GM12891 (cell line): ENCODE measurements around the gene LRRC8D.

Experiments used
- PAX5 ChIP-seq: IDR thresholded peaks from 2 replicates; pipeline ENCODE4 v1.6.1; 2011; ENCODE audit warnings: low read length, moderate library complexity, mild to moderate bottlenecking; ENCODE audit not compliant: insufficient read depth, severe bottlenecking
- POLR2A ChIP-seq: IDR thresholded peaks from 2 replicates; pipeline ENCODE4 v1.6.1; 2011; ENCODE audit warnings: low read depth, low read length, control low read depth
- POLR2AphosphoS5 ChIP-seq: IDR thresholded peaks from 2 replicates; pipeline ENCODE4 v1.6.1; 2011; ENCODE audit warnings: low read depth, low read length, control low read depth
- POU2F2 ChIP-seq: IDR thresholded peaks from 2 replicates; pipeline ENCODE4 v1.6.1; 2011; ENCODE audit warnings: low read depth, mild to moderate bottlenecking, control low read depth, low read length, moderate library complexity
- SPI1 ChIP-seq: IDR thresholded peaks from 2 replicates; pipeline ENCODE4 v1.6.1; 2011; ENCODE audit warnings: low read depth, low read length, control low read depth
- TAF1 ChIP-seq: IDR thresholded peaks from 2 replicates; pipeline ENCODE4 v1.6.1; 2011; ENCODE audit warnings: low read depth, low read length, control low read depth

GRCh38 chr1:89807503-89807902, 13.3 kb upstream of the LRRC8D start:
- TF ChIP-seq POLR2A: no peak
- TF ChIP-seq POLR2AphosphoS5: no peak
- no peak for TF ChIP-seq TAF1
- TF ChIP-seq SPI1: no peak
- TF ChIP-seq PAX5: no peak
- TF ChIP-seq POU2F2: no peak
